RCC 7860 (cell line): ENCODE results near the gene CHRNA9.

Experiments used
- DNase-seq: peaks from one replicate; pipeline ENCODE4 v3.0.0-alpha.2; 2015; ENCODE audit warnings: low spot score
- FAIRE-seq: peaks from 2 replicates; lab custom pipeline; 2012; peaks lifted over from hg19 to GRCh38; lab: Jason Lieb, UNC

The CHRNA9 gene

DNA sequence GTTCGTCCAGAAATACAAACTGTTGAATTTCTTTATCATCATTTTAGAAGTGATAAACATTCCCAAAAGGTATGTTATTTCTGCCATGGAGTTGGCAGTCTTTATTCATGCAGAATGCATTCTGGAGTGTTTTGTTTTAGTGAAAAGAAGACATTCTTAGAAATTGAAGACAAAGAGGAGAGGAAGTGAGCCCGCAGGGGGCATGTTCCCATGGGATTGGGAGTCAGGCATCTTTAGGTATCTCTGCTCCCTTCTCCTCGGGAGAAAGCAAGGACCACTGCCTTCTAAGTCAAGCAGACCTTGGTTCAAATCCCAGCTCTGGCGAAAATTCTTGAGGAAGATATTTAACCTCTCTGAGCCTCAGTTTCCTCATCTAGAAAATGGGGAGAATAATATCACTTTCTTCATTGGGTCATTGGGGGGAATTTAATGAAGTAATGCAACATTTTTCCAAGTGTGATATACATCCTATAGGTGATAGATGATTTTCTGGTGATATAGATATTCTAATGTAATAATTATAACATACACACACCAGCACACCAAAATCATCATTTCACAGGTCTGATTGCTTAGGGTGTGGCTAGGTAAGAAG is 26.5 kb upstream of the CHRNA9 start:
- no peak for FAIRE-seq

DNA sequence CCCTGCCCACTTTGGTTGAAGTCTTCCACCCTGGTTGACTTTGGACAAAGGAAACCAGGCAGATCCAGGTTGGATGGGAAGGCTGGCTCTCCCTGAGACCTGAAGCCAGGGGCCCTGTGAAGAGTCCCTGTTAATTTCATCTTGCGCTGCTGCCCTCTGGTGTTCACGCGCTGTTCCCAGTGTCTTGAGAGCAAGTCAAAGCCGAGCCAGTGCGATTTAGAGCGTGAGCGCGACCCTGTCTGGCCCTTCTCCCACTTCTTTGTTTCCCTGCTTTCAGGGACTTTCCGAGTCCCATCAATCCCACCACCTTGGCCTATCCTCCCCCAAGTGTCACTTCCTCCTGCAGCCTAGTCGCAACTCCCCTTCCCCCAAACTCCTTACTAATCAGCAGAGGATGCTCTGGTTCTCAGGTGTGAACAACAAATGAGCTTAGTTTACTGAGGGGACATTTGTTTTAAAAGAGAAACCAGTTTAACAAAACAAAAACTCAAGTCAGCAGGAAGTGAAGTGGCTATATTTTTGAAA is 25.8 kb upstream of the CHRNA9 start:
- DNase-seq: peak; percentile 64
- no peak for FAIRE-seq

More for the DNA sequence above, 26.5 kb upstream of the CHRNA9 start:
- no peak for DNase-seq

DNA sequence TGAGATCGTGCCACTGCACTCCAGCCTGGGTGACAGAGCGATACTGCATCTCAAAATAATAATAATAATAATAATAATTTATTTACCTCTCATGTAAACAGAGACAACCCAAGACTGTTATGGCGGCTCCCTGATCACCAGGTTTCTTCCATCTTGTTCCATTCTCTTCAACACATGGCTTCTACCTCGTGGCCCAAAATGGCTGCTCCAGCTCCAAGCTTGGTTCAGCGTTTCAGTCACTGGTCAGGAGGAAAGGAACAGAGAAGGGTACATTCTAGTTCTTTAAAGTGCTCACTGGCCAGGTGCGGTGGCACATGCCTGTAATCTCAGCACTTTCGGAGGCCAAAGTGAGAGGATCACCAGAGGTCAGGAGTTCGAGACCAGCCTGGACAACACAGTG is 24.9 kb upstream of the CHRNA9 start:
- FAIRE-seq (no peak), DNase-seq (no peak)

DNA sequence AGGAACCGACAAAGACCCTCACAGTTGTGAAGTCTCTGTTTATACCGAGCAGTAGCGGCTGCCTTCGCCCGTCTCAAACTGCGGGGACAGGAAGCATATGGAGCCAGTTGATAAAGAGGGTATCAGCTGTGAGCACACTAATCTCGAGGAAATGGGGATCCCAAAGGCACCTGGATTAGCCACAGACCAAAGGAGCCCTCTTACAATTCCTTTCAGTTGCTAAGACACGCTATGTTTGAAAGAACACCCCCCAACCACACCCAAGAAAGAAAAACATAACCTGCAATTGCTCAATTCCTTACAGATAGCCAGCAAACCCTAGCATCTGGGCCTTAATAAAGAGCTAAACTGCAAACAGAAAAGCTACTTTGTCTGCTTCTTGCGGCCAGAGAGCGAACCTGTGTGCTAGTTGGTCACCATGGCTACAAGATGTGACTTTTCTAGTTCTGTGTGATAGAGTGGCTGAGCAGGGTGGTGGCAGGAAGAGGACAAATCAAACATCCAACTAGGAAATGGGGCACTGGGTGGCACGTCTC is 23.3 kb upstream of the CHRNA9 start:
- FAIRE-seq (no peak), DNase-seq (no peak)

DNA sequence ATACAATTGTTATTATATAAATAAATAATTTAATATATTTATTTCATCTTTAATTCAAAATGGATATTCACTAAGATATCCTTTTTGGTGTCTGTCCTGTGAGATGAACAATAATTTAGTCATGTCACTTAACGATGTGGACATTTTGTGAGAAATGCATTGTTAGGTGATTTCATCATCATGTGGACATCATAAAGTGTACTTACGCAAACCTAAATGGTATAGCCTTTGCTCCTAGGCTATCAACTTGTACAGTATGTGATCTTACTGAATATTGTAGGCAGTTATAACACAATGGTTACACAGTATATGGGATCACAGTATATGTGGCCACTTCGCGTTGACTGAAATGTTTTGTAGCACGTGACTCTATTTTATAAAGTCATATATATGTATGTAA is 20.2 kb upstream of the CHRNA9 start:
- DNase-seq (no peak), FAIRE-seq (no peak)

DNA sequence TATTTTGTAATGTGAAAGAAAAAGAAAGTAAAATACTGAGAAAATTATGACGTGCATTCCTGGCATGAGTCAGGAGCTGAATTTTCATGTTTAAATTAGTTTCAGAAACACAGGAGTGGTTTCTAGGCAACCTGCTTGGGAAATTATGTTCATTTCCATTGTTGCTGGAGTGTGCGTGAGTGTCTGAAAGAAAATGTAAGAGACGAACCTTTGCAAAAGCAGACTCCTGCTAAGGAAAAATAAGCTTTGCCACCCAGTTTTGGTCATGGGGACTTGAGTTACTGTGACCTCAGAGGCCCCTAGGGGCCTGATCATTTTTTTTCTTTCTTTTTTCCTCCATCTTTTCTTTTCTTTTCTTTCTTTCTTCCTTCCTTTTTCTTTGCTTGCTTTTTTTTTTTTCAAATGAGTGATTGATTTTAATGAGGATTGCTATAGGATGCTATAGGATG is 18.8 kb upstream of the CHRNA9 start:
- peak; percentile 77 for DNase-seq
- FAIRE-seq: peak; percentile 59

DNA sequence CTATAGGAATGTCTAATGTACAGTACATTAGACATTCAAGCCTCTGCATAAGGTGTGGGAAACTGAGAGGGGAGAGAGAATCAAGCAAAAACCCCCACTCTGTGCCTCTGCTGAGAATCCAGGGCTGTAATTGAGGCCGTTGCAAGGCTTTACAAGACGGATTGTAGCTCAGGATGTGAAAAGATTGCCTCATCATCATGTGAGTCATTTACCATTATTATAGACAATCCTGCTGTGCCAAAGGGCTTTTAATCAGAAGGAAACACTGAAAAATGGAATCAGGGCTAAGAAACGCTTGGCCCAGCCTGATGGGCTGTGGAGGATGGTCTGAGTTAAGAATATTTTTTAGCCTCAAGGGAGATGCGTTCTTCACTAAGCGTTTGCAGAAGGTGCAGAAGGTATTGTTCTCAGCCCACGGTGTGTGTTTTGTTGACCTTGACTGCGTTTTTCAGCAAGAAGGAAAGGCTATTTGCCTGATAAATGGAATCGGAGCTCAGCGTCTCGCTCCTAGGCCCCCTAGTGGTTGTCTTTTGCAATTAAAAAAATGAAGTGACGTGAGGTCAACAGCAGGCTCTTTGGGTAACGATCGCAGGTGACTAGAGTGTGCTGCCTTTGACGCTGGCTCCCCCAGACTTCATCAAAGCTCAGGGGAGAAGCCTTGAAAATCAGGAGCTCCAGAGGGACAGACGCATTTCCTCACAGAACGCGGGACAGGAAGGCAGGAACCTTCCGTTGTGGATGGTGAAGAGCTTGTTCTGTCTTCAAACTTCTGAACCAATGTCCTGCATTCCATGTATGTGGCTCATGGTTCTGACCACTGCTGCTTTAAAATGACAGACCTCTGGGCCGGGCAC is 18.1 kb upstream of the CHRNA9 start:
- DNase-seq (peak; percentile 83), FAIRE-seq (peak; percentile 51)

DNA sequence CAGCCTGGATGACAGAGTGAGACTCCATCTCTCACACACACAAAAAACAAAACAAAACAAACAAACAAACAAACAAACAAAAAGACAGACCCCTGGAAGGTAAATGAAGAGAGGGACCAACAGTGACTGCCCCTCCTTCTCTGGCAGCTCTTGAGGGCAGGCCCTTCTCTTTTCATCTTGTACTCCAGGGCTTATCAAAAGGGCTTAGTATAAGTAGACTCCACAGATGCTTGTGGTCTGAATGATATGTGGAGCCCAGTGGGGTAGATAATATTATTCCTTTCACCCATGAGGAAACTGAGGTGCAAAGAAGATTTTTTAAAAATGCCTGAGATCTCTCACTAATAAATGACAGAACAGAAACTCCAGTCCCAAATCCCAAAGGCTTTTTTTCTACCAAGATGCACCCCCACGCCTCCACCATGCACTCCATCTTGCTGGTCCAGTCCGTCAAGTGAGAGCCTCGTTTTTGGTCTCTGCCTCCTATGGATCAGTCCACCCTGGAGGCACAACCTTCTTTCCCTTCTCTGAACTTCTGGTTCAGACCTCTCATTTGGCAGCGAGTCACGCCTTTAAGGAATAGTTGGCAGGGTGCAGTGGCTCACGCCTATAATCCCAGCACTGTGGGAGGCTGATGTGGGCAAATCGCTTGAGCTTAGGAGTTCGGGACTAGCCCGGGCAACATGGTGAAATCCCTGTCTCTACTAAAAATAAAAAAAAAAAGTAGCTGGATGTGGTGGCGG is 17.0 kb upstream of the CHRNA9 start:
- DNase-seq: no peak

DNA sequence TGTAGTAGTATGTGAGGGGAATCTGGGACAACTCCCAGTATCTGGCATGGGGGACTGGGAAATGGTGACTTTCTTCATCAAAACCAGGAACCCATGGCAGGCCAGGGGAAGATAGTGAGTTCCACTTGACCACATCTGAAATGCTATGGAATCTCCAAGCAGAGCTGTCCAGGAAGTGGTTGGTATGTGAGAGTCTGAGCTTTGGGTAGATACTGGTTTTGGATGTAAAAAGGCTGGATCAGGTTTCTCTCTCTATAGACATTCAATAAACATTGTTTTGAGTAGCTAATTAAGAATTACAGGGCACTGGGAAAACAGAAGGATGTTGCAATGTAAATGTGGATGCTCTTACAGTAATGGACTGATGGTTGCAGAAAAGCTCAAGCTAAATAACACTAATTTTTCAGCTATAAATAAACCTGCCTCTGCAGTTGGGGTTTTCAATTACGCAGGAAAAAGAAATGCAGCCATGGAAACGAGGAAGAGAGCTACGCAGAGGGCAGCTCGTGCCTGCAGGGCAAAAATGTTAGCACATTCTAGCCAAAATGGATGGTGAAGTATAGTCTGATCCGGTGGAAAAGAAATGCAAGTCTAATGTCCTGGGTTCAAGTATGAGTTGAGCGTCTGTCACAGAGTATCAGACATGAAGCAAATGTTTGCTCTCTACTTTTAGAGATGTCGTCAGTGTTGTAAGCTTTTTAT is 13.4 kb upstream of the CHRNA9 start:
- no peak for DNase-seq
- no peak for FAIRE-seq

More for the DNA sequence above, 17.0 kb upstream of the CHRNA9 start:
- FAIRE-seq: no peak

DNA sequence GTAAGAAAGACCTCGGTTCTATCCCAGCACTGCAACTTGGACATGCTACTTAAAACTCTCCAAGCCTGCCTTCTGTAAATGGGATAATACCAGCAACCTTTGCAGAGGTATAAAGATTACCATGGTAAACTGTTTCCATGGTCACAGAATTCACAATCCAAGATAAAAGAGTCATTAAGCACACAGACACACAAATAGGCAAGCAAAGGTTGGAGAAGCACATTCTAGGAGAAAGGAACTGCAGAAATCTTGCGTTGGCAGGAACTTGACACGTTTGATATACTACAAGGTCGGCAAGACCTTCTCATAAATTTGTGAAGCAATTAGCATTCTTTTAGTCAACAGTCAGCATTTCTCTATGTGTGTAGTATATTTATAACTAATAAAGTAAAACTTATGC is 12.3 kb upstream of the CHRNA9 start:
- FAIRE-seq (no peak), DNase-seq (no peak)

DNA sequence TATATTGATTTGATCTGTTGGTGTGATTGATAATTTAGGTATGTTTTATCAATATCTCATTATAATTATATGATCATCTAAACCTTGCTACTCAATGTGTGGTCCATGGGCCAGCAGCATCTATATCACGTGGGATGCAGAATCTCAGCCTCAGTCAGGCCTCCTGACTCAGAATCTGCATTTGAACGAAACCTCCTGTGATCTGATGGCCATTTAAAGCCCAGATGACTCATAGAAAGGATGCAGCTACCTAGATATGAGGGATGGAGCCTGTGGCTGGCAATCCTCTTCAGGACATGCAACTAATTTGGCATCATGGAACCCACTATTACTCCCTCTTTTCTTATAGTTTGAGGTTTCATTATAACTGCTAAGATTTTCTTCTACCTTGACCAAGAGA is 11.3 kb upstream of the CHRNA9 start:
- FAIRE-seq (no peak), DNase-seq (no peak)

DNA sequence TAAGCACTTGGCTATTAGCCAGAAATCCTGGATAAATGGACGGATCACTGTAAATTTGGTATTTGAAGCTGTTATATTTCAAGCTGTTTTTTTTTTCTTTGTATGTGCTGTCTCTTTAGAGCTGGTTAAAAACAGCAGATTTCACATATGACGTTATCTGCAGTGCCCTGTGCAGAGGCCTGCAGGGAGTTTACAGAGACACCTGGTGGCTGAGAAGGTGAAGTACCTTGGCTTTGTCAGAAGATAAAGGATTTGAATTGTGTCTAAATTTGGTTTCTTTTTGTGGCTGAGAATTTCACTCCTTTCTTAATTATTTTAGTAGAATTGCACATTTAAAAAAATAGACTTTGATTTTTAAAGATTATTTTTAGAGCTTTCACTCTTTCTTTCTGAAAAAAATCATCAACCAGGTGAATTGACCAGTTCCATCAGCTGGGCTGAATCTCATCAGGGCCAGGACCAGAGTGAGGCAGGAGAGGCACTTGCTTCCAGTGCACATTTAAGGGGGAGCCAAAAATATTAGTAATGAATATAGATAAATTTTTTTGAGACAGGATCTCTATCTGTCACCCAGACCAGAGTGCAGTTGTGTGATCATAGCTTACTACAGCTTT is 9.6 kb upstream of the CHRNA9 start:
- FAIRE-seq: peak; percentile 81
- peak; percentile 56 for DNase-seq

DNA sequence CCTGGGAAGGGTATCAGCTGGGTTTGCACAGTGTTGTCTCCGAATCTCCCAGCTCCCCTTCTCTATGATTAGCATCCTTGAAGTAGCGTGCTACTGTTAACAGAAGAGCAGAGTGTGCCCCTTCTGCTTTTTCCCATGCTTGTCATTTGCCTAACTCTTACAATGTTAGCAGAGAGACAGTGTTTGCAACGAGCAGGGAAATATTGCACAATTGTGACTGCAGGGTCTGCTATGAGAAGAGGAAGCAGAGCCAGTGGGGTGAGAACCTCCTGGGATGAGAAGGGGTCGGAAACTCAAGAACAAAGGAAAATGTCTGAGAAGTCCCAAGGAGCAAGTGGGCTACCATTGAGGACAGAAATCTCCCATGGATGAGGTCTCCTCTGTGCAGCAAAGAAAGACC is 7.8 kb upstream of the CHRNA9 start:
- no peak for FAIRE-seq
- no peak for DNase-seq

DNA sequence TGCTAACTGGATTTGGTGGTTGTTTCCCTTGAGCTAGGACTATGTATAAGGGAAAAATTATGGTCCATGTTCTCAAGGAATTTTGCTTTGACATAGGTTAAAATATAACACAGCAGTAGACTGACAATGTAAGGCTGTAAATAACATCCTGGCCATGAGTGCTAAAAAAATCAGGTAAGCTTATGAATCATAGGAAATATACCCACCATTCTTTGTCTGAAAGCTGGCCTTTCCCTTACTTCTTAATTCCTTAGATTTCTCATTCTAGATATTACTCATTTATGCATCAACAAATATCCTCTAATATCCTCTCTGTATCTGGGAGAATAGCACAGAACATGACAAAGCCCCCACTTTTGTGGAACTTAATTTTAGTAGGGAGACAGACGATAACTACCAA is 6.8 kb upstream of the CHRNA9 start:
- no peak for DNase-seq
- no peak for FAIRE-seq

DNA sequence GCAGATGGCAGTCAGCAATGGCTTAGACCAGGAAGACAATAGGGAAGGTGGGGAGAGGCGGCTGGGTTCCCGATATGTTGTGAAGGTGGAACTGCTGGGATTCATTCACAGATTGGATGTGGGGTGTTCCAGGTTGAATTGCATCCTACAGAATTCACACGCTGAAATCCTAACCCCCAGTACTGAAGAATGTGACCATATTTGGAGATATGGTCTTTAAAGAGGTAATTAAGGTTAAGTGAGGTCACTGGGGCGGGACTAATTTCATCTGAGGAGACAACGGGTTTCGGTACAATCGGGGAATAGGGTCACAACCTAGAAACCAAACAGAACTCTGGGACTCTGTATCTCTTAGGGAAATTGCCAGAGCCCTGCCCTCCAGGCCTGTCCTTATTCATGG is 5.3 kb upstream of the CHRNA9 start:
- no peak for FAIRE-seq

DNA sequence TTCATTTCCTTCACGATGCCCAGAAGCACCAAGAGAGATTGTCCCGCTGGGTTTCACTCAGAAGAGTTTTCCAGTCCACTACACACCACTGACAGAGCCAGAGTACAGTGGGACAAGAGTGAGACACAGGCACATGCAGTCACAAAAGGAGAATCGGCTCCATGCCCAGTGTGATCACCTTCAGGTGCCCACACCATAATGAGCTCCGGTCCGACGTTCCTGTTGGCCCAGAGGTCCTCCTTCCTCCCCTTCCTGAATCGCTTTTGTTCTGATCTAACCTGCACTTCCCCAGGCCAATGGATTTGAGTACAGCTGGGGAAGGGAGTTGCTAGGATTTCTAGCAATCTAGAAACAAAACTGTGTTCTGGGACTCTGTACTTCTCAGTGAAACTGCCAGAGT is 4.6 kb upstream of the CHRNA9 start:
- DNase-seq (no peak), FAIRE-seq (no peak)

More for the DNA sequence above, 5.3 kb upstream of the CHRNA9 start:
- no peak for DNase-seq

DNA sequence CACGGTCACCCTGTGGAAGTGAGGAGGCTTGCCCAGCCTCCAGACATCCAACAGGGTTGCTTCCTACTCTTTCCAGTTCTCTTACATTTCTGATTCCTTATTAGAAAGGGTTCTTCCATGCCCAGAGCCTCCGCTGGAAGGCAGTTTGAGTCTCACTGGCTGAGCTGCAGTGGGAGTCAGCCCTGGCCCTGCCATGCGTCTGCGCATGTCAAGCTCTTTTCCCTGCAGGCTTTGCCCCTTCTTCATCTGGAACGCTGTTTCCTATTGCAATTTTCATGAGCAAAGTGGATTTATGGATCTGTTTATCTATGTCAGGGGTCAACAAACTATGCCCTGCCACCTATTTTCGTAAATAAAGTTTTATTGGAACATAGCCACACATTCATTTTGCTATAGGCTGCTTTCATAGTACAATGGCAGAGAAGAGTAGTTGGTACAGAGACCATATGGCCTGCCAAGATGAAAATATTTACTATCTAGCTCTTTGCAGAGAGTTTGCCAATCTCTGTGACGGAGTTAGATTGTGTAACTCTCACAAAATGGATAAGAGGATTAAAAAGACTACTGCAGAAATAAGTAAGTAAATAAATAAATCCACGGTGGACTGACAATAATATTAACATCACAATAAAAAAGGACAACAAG is 3.9 kb upstream of the CHRNA9 start:
- DNase-seq (no peak), FAIRE-seq (no peak)

DNA sequence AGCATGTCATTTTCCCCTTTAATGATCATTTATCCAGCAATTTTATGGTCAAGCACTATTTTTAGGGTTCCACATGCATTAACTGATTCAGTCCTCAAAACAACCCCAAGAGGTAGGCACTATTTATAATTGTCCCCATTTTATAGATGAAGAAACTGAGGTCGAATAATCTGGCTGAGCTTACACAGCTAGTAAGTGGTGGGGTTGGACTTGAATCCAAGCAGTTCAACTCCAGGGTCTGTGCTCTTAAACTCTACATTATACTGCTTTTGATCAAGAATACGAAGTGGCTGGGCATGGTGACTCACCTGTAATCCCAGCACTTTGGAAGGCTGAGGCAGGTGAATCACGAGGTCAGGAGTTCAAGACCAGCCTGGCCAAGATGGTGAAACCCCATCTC is 3.2 kb upstream of the CHRNA9 start:
- no peak for FAIRE-seq

DNA sequence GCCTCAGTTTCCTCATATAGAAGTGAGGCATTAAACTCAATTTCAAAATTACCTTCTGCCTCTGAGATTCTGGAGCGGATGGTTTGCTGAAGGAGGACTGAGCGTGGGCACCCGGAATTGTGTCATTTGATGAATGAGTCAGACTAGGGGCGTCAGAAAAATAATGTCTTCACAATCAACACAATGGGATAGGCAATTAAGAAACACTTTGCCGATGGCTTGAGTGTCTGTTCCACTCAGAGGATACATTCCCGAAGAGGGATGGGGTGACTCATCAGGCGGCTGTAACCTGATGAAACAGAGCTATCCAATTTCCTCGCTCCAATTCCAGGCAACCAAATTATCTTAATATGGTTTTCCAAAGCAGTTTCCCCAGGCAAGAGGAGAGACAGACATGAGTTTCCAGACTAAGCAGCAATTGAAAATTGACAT is 1.2 kb upstream of the CHRNA9 start:
- peak; percentile 37 for FAIRE-seq

More for the DNA sequence above, 3.2 kb upstream of the CHRNA9 start:
- no peak for DNase-seq

DNA sequence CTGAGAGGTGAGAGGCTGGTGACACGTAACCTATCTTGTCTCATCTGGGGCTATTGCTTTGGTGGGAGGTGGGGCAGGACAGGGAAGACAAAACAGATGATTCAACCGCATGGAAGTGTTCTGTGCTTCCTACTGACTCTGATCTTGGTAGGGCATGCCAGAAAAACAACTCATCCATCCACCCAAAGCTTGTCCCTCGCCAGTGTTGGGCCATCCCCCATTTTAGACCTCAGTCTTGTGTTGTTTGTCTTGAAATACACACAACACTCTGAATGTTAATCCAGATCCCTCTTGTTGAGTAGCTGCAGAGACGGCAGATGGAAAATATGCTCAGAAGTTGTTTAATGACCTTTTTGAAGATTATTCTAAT is 377 bp downstream of the CHRNA9 start:
- FAIRE-seq (no peak), DNase-seq (no peak)

More for the DNA sequence above, 1.2 kb upstream of the CHRNA9 start:
- DNase-seq: peak; percentile 18
